Measurements from ENCODE around the gene RGS6.

Gene RGS6

DNA sequence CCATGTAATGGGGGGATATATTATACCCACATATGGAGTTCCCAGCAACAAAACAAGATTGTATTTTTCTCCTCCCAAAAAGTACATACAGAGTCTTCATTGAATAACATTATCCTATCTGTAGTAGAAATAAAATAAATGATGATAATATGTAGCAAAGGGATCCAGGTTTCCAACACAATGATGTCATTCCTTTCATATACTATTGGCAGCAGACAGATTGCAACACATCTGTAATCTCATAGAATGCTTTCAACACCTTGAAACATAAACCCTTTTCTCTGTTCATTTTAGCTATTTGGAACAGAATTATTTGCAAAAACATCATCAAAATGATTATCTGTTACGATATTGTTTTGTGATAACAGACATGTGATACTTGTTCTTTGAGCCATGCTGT lies 644.0 kb downstream of the RGS6 start:
- Histone ChIP-seq H3K27ac (ENCODE audit: low read length) (no peak overlapping the region), H3K9me3 (ENCODE audit: control insufficient read depth in 2 of 2, low read length in 2 of 2) (no peaks in the 10 kb centered on the region), H3K36me3 (ENCODE audit: control insufficient read depth in 2 of 2, insufficient read depth in 2 of 2, low read length in 2 of 2) (no peaks in the 10 kb centered on the region), H3K4me3 (ENCODE audit: low read length in 2 of 2) (no peak overlapping the region), H3K4me1 (ENCODE audit: control insufficient read depth, insufficient read depth, low read length) (peaks cover 2% of the 10 kb centered on the region), H3K27me3 (ENCODE audit: control insufficient read depth in 1 of 2, insufficient read depth in 2 of 2, low read length in 2 of 2) (peaks cover 0 to 5% of the 10 kb centered on the region in 2 donors), H3K9ac (ENCODE audit: low read length in 2 of 2) (no peak overlapping the region)

GRCh38 chr14:72577521-72577920 lies 645.3 kb downstream of the RGS6 start:
- H3K4me1 ChIP-seq (ENCODE audit: control insufficient read depth, insufficient read depth, low read length): peaks cover 2% of the 10 kb centered on the region
- no peak overlapping the region for H3K27ac ChIP-seq (ENCODE audit: low read length)
- H3K9me3 ChIP-seq (ENCODE audit: control insufficient read depth in 2 of 2, low read length in 2 of 2): no peaks in the 10 kb centered on the region
- peaks cover 0 to 5% of the 10 kb centered on the region in 2 donors for H3K27me3 ChIP-seq (ENCODE audit: control insufficient read depth in 1 of 2, insufficient read depth in 2 of 2, low read length in 2 of 2)
- H3K9ac ChIP-seq (ENCODE audit: low read length in 2 of 2): no peak overlapping the region
- no peak overlapping the region for H3K4me3 ChIP-seq (ENCODE audit: low read length in 2 of 2)
- no peaks in the 10 kb centered on the region for H3K36me3 ChIP-seq (ENCODE audit: control insufficient read depth in 2 of 2, insufficient read depth in 2 of 2, low read length in 2 of 2)

DNA sequence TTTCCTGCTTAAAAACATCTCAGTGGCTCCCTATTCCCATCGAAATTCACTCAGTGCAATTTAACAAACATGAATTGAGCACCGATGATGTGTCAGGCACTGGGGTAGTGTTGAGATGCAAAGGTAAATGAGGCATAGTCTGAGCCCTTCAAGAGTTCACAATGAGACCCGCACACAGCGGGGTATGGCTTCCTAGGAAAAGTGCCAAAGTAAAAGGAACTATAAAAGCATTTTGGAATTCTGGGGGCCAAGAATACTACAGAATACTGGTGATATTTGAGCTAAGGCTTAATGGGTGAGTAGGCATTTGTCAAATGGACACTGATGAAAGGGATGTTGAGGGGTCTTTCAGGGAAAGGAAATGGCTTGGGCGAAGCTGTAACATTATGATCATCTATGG lies 646.3 kb downstream of the RGS6 start:
- no peak overlapping the region for H3K4me3 ChIP-seq (ENCODE audit: low read length in 2 of 2)

DNA sequence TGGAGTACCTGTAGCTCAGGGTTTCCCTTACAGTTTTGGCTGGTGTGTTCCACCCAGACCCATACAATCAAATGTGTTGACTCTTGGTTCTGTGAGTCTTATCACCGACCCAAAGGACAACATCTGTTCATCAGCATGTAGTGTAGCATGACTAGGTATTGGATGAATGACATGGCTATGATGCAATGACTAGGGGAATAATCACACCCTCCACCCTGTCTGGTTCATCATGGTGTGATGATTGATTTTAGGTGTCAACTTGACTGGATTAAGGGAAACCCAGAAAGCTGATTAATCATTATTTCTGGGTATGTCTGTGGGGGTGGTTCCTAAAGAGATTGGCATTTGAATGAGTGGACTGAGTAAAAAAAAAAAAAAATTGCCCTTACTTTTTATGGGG lies 650.4 kb downstream of the RGS6 start:
- Histone ChIP-seq H3K9ac (ENCODE audit: low read length in 2 of 2) (no peak overlapping the region), H3K4me3 (ENCODE audit: low read length in 2 of 2) (no peak overlapping the region), H3K27ac (ENCODE audit: low read length) (no peak overlapping the region), H3K27me3 (ENCODE audit: control insufficient read depth in 1 of 2, insufficient read depth in 2 of 2, low read length in 2 of 2) (no peaks in the 10 kb centered on the region), H3K36me3 (ENCODE audit: control insufficient read depth in 2 of 2, insufficient read depth in 2 of 2, low read length in 2 of 2) (no peaks in the 10 kb centered on the region), H3K9me3 (ENCODE audit: control insufficient read depth in 2 of 2, low read length in 2 of 2) (no peaks in the 10 kb centered on the region), H3K4me1 (ENCODE audit: control insufficient read depth, insufficient read depth, low read length) (no peaks in the 10 kb centered on the region)

More for the DNA sequence above, 646.3 kb downstream of the RGS6 start:
- Histone ChIP-seq H3K9ac (ENCODE audit: low read length in 2 of 2) (no peak overlapping the region), H3K36me3 (ENCODE audit: control insufficient read depth in 2 of 2, insufficient read depth in 2 of 2, low read length in 2 of 2) (no peaks in the 10 kb centered on the region), H3K27me3 (ENCODE audit: control insufficient read depth in 1 of 2, insufficient read depth in 2 of 2, low read length in 2 of 2) (peaks cover 0 to 5% of the 10 kb centered on the region in 2 donors), H3K4me1 (ENCODE audit: control insufficient read depth, insufficient read depth, low read length) (peaks cover 2% of the 10 kb centered on the region), H3K27ac (ENCODE audit: low read length) (no peak overlapping the region), H3K9me3 (ENCODE audit: control insufficient read depth in 2 of 2, low read length in 2 of 2) (no peaks in the 10 kb centered on the region)

GRCh38 chr14:72583316-72584272 lies 651.4 kb downstream of the RGS6 start:
- Histone ChIP-seq H3K4me1 (ENCODE audit: control insufficient read depth, insufficient read depth, low read length) (no peaks in the 10 kb centered on the region), H3K9me3 (ENCODE audit: control insufficient read depth in 2 of 2, low read length in 2 of 2) (no peaks in the 10 kb centered on the region), H3K27ac (ENCODE audit: low read length) (no peak overlapping the region), H3K4me3 (ENCODE audit: low read length in 2 of 2) (no peak overlapping the region), H3K36me3 (ENCODE audit: control insufficient read depth in 2 of 2, insufficient read depth in 2 of 2, low read length in 2 of 2) (no peaks in the 10 kb centered on the region), H3K9ac (ENCODE audit: low read length in 2 of 2) (no peak overlapping the region), H3K27me3 (ENCODE audit: control insufficient read depth in 1 of 2, insufficient read depth in 2 of 2, low read length in 2 of 2) (no peaks in the 10 kb centered on the region)

DNA sequence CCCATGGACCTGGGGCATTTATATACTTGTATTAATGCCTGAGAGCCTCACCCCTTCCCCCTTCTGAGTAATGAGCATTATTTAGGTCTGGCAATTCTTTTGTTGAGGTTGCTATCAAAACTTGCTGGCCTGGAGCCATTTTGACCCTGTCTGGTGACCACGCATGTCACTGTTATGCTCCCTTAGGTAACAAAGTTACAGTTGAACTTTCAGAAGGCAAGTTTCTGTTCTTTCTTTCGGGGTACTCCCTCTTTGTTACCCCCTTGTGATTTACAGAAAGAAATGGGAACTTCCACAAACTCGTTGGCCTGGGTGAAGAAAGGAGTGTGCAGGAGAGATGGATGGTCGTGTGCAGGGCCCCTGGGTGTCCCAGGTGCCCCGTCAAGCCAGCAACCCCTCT lies 656.3 kb downstream of the RGS6 start:
- Histone ChIP-seq H3K4me1 (ENCODE audit: control insufficient read depth, insufficient read depth, low read length) (no peaks in the 10 kb centered on the region), H3K36me3 (ENCODE audit: control insufficient read depth in 2 of 2, insufficient read depth in 2 of 2, low read length in 2 of 2) (no peaks in the 10 kb centered on the region), H3K4me3 (ENCODE audit: low read length in 2 of 2) (no peak overlapping the region)

DNA sequence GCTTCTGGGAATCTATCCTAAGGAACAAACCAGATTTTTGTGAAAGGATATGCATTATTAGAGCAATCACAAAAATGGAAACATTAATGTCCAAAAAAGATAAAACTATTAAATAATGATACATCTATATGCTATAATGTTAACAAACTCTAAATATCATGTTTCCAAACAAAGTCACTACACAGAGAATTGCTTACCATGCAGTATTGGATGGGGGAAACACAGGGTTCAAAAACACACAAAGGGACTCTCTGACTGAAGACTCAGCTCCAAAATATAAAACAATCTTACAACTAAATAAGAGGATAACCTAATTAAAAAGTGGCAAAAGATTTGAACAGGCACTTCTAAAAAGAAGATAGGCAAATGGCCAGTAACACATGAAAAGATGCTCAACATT lies 657.4 kb downstream of the RGS6 start:
- no peaks in the 10 kb centered on the region for H3K27me3 ChIP-seq (ENCODE audit: control insufficient read depth in 1 of 2, insufficient read depth in 2 of 2, low read length in 2 of 2)
- no peaks in the 10 kb centered on the region for H3K36me3 ChIP-seq (ENCODE audit: control insufficient read depth in 2 of 2, insufficient read depth in 2 of 2, low read length in 2 of 2)
- H3K4me3 ChIP-seq (ENCODE audit: low read length in 2 of 2): no peak overlapping the region
- no peak overlapping the region for H3K9ac ChIP-seq (ENCODE audit: low read length in 2 of 2)
- H3K9me3 ChIP-seq (ENCODE audit: control insufficient read depth in 2 of 2, low read length in 2 of 2): no peaks in the 10 kb centered on the region
- no peaks in the 10 kb centered on the region for H3K4me1 ChIP-seq (ENCODE audit: control insufficient read depth, insufficient read depth, low read length)
- H3K27ac ChIP-seq (ENCODE audit: low read length): no peak overlapping the region

More for the DNA sequence above, 656.3 kb downstream of the RGS6 start:
- no peak overlapping the region for H3K27ac ChIP-seq (ENCODE audit: low read length)
- H3K9ac ChIP-seq (ENCODE audit: low read length in 2 of 2): no peak overlapping the region
- H3K27me3 ChIP-seq (ENCODE audit: control insufficient read depth in 1 of 2, insufficient read depth in 2 of 2, low read length in 2 of 2): no peaks in the 10 kb centered on the region
- no peaks in the 10 kb centered on the region for H3K9me3 ChIP-seq (ENCODE audit: control insufficient read depth in 2 of 2, low read length in 2 of 2)

DNA sequence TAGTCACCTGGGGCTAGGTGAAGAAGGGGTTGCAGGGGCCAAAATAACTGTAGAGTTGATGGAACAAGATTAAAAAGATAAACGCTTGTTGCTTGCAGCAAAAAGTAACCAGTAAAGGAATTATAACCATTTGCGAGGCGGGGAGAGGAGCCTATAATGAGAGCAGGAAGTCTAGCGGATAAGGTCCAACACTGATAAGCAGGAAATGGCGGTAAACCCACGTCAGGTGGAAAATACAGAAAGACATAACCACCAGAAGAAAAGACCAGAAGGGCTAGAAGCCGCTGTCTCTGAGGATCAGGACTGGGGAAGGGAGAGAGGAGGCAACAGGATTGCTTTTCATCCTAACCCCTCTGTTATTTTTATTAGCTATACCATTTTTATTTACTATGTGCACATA lies 658.3 kb downstream of the RGS6 start:
- Histone ChIP-seq H3K27me3 (ENCODE audit: control insufficient read depth in 1 of 2, insufficient read depth in 2 of 2, low read length in 2 of 2) (no peaks in the 10 kb centered on the region), H3K9me3 (ENCODE audit: control insufficient read depth in 2 of 2, low read length in 2 of 2) (no peaks in the 10 kb centered on the region), H3K9ac (ENCODE audit: low read length in 2 of 2) (no peak overlapping the region), H3K4me1 (ENCODE audit: control insufficient read depth, insufficient read depth, low read length) (no peaks in the 10 kb centered on the region), H3K4me3 (ENCODE audit: low read length in 2 of 2) (no peak overlapping the region), H3K36me3 (ENCODE audit: control insufficient read depth in 2 of 2, insufficient read depth in 2 of 2, low read length in 2 of 2) (no peaks in the 10 kb centered on the region), H3K27ac (ENCODE audit: low read length) (no peak overlapping the region)

- no peaks in the 10 kb centered on the region for H3K4me1 ChIP-seq (ENCODE audit: control insufficient read depth, insufficient read depth, low read length)
- H3K36me3 ChIP-seq (ENCODE audit: control insufficient read depth in 2 of 2, insufficient read depth in 2 of 2, low read length in 2 of 2): no peaks in the 10 kb centered on the region
- H3K27me3 ChIP-seq (ENCODE audit: control insufficient read depth in 1 of 2, insufficient read depth in 2 of 2, low read length in 2 of 2): no peaks in the 10 kb centered on the region
- H3K27ac ChIP-seq (ENCODE audit: low read length): no peak overlapping the region
- no peak overlapping the region for H3K4me3 ChIP-seq (ENCODE audit: low read length in 2 of 2)
- no peak overlapping the region for H3K9ac ChIP-seq (ENCODE audit: low read length in 2 of 2)
- no peaks in the 10 kb centered on the region for H3K9me3 ChIP-seq (ENCODE audit: control insufficient read depth in 2 of 2, low read length in 2 of 2)
Measured at GRCh38 chr14:72591391-72591790, 659.2 kb downstream of the RGS6 start.

DNA sequence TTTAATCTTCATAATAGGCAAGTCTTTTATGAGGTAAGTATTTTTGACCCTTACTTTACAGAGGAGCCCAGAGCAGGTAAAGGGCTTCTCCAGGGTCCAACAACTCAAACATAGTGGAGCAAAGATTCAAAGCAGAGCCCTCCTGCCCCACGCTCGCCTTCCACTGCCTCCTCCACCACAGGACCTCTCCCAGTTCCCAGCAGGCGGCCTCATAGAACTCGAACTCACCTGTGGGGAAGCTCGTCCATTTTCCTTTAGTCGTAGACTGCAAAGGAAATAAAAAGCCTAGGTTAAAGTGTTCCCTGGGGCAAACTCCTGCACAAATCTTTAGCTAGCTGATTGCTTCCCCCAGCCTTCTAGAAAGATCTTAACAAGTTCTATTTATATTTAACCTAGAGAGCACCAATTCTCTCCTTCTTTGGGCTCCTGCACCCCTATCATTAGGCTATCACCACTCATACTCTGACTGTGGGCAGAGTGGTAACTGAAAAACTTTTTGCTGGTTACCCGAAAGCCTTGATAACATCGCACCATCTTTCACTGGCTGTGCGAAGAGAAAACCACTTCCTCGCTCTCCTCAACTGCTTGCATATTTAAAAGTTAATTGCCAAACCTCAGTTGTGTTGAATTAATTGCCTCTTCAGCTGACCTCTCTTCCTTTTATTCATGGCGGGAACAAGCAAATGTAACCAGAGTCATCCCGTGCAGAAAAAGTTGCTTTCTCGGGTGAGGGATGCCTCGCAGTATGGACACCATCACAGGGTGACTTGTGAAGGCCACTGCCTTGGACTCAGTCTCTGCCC lies 662.1 kb downstream of the RGS6 start:
- Histone ChIP-seq H3K9me3 (ENCODE audit: control insufficient read depth in 2 of 2, low read length in 2 of 2) (no peaks in the 10 kb centered on the region), H3K9ac (ENCODE audit: low read length in 2 of 2) (no peak overlapping the region), H3K27ac (ENCODE audit: low read length) (no peak overlapping the region), H3K27me3 (ENCODE audit: control insufficient read depth in 1 of 2, insufficient read depth in 2 of 2, low read length in 2 of 2) (no peaks in the 10 kb centered on the region), H3K4me3 (ENCODE audit: low read length in 2 of 2) (no peak overlapping the region), H3K36me3 (ENCODE audit: control insufficient read depth in 2 of 2, insufficient read depth in 2 of 2, low read length in 2 of 2) (no peaks in the 10 kb centered on the region), H3K4me1 (ENCODE audit: control insufficient read depth, insufficient read depth, low read length) (no peaks in the 10 kb centered on the region)

All from stomach smooth muscle (tissue), 2 donors.